Tibial nerve (tissue), 3 donors: ENCODE data around the gene MAP2K2.

Experiments
- CTCF ChIP-seq, 5 experiments: fragments of 200-600 bp in 3 of 5; fragments of 450-650 bp in 2 of 5; sonication (generic) in 3 of 5; IDR thresholded peaks; one replicate each; pipeline ENCODE4 v1.5.1; 2016 to 2019; ENCODE audit warnings: antibody characterized with exemption in 5 of 5, mild to moderate bottlenecking in 3 of 5, moderate library complexity in 2 of 5
- POLR2A ChIP-seq, 2 donors: fragments of 450-650 bp; IDR thresholded peaks; one replicate each; pipeline ENCODE4 v1.6.1; 2017; ENCODE audit warnings: antibody characterized with exemption in 2 of 2, mild to moderate bottlenecking in 2 of 2, moderate library complexity in 2 of 2

GRCh38 chr19:4112367-4112766 is 11.6 kb downstream of the MAP2K2 start:
- no peak for TF ChIP-seq POLR2A (IDR thresholded peaks at IDR 0.05)
- no peak for TF ChIP-seq CTCF (IDR thresholded peaks at IDR 0.05)
